Neural progenitor cell (in vitro differentiated cells): Measurements from ENCODE around the gene ZIC5. TPM values are rescaled to one million over a fixed set of nuclear protein-coding genes. Genes with fewer than 3 reads are reported as not detected.

ENCODE experiments used
- DNase-seq: peaks from one replicate; pipeline ENCODE4 v3.0.0-alpha.2; 2016; ENCODE audit warnings: low spot score
- H2AFZ ChIP-seq: fragments of 200-600 bp; sonication (generic); replicated peaks from 2 replicates; pipeline ENCODE4 v1.6.1; 2016; ENCODE audit warnings: antibody characterized with exemption
- H3F3A ChIP-seq: fragments of 200-600 bp; sonication (generic); 2 replicates; pipeline ENCODE4 v1.6.1; 2016; ENCODE audit warnings: antibody characterized with exemption, low read depth
- H3K27ac ChIP-seq: fragments of 200-600 bp; sonication (generic); 2 replicates; pipeline ENCODE4 v1.5.1; 2016; ENCODE audit warnings: mild to moderate bottlenecking
- H3K27me3 ChIP-seq: fragments of 200-600 bp; sonication (generic); 2 replicates; pipeline ENCODE4 v1.6.1; 2016; ENCODE audit warnings: mild to moderate bottlenecking, moderate library complexity
- H3K36me3 ChIP-seq: fragments of 200-600 bp; sonication (generic); 2 replicates; pipeline ENCODE4 v1.5.1; 2016
- H3K4me1 ChIP-seq: fragments of 200-600 bp; sonication (generic); 2 replicates; pipeline ENCODE4 v1.6.1; 2016; ENCODE audit warnings: mixed run types
- H3K4me2 ChIP-seq: fragments of 200-600 bp; sonication (generic); 2 replicates; pipeline ENCODE4 v1.6.1; 2016
- H3K4me3 ChIP-seq: fragments of 200-600 bp; sonication (generic); 2 replicates; pipeline ENCODE4 v1.5.1; 2016
- H3K79me2 ChIP-seq: fragments of 200-600 bp; sonication (generic); 2 replicates; pipeline ENCODE4 v1.6.1; 2016; ENCODE audit warnings: low read depth
- H3K9ac ChIP-seq: fragments of 200-600 bp; sonication (generic); 2 replicates; pipeline ENCODE4 v1.6.1; 2016
- H3K9me3 ChIP-seq: fragments of 200-600 bp; sonication (generic); 2 replicates; pipeline ENCODE4 v1.5.1; 2016; ENCODE audit warnings: low read depth
- H4K20me1 ChIP-seq: fragments of 200-600 bp; sonication (generic); 2 replicates; pipeline ENCODE4 v1.6.1; 2016; ENCODE audit warnings: low read depth
- H3K27ac Mint-ChIP-seq: 3 replicates; pipeline ENCODE4 v1.8.0; 2021; ENCODE audit warnings: mixed read lengths
- H3K27me3 Mint-ChIP-seq: 2 replicates; pipeline ENCODE4 v1.8.0; 2022; ENCODE audit warnings: low read depth, mild to moderate bottlenecking, inconsistent platforms, moderate library complexity, mixed read lengths; ENCODE audit not compliant: insufficient read depth
- H3K36me3 Mint-ChIP-seq: 3 replicates; pipeline ENCODE4 v1.8.0; 2021; ENCODE audit warnings: mixed read lengths
- H3K4me1 Mint-ChIP-seq: 3 replicates; pipeline ENCODE4 v1.8.0; 2021; ENCODE audit warnings: mixed read lengths
- H3K4me3 Mint-ChIP-seq: 3 replicates; pipeline ENCODE4 v1.8.0; 2021; ENCODE audit warnings: mild to moderate bottlenecking, moderate library complexity, mixed read lengths
- H3K9me3 Mint-ChIP-seq: 3 replicates; pipeline ENCODE4 v1.8.0; 2020; ENCODE audit warnings: mixed read lengths
- CTCF ChIP-seq: fragments of 200-600 bp; sonication (generic); IDR thresholded peaks from 2 replicates; pipeline ENCODE4 v1.5.1; 2017; ENCODE audit warnings: antibody characterized with exemption, mild to moderate bottlenecking
- EZH2 ChIP-seq: fragments of 200-600 bp; sonication (generic); IDR thresholded peaks from 2 replicates; pipeline ENCODE4 v1.6.1; 2017; ENCODE audit warnings: antibody characterized with exemption, mild to moderate bottlenecking, moderate library complexity
- EZH2phosphoT487 ChIP-seq: fragments of 200-600 bp; sonication (generic); IDR thresholded peaks from 2 replicates; pipeline ENCODE4 v1.6.1; 2017; ENCODE audit warnings: antibody characterized with exemption
- total RNA-seq: library from RNA; depleted of rRNA; stranded (reverse); fragments of >200 nt; gene quantifications from 2 replicates; pipeline ENCODE4 v1.2.3, GENCODE V29; 2015; ENCODE audit warnings: low replicate concordance

ZIC5 gene
- total RNA-seq, 1 donor from 2014 or later, result 35.7 TPM

GRCh38 chr13:99989276-99990125 lies 17.9 kb upstream of the ZIC5 start:
- H3K4me2 ChIP-seq, result peak overlapping the region; percentile 98
- H3K79me2 ChIP-seq, result peaks cover 58% of the 10 kb centered on the region
- peaks cover 94% of the 10 kb centered on the region for H3F3A ChIP-seq
- Mint-ChIP-seq H3K9me3 (peaks cover 8% of the 10 kb centered on the region), H3K4me1 (peaks cover 73% of the 10 kb centered on the region), H3K27ac (peak overlapping the region; percentile 89), H3K4me3 (peak overlapping the region; percentile 98), H3K27me3 (peaks cover 29% of the 10 kb centered on the region), H3K36me3 (peaks cover 29% of the 10 kb centered on the region)
- peak overlapping the region; percentile 67 for H3K4me3 ChIP-seq
- H3K27me3 ChIP-seq, result peaks cover 72% of the 10 kb centered on the region
- no peak overlapping the region for H2AFZ ChIP-seq
- H3K9ac ChIP-seq, result no peak overlapping the region
- H4K20me1 ChIP-seq, result peaks cover 97% of the 10 kb centered on the region
- H3K9me3 ChIP-seq, result no peaks in the 10 kb centered on the region
- peaks cover 64% of the 10 kb centered on the region for H3K4me1 ChIP-seq
- H3K36me3 ChIP-seq, result peaks cover 17% of the 10 kb centered on the region
- peak; percentile 56 for DNase-seq
- H3K27ac ChIP-seq, result no peak overlapping the region
- peak; percentile 60 for TF ChIP-seq EZH2
- no peak for TF ChIP-seq CTCF
- TF ChIP-seq EZH2phosphoT487, result peak; percentile 15

GRCh38 chr13:99988529-99989275 lies 17.1 kb upstream of the ZIC5 start:
- Mint-ChIP-seq H3K4me1 (peaks cover 66% of the 10 kb centered on the region), H3K36me3 (peaks cover 37% of the 10 kb centered on the region), H3K27me3 (peaks cover 34% of the 10 kb centered on the region), H3K4me3 (peak overlapping the region; percentile 98), H3K27ac (peak overlapping the region; percentile 97), H3K9me3 (peaks cover 16% of the 10 kb centered on the region)
- peaks cover 25% of the 10 kb centered on the region for H3K36me3 ChIP-seq
- peaks cover 97% of the 10 kb centered on the region for H4K20me1 ChIP-seq
- H3K4me1 ChIP-seq, result peaks cover 57% of the 10 kb centered on the region
- H3K9me3 ChIP-seq, result no peaks in the 10 kb centered on the region
- H3K27ac ChIP-seq, result no peak overlapping the region
- no peak overlapping the region for H3K9ac ChIP-seq
- H3F3A ChIP-seq, result peaks cover 95% of the 10 kb centered on the region
- H3K4me3 ChIP-seq, result peak overlapping the region; percentile 67
- no peak overlapping the region for H2AFZ ChIP-seq
- peaks cover 66% of the 10 kb centered on the region for H3K79me2 ChIP-seq
- H3K27me3 ChIP-seq, result peaks cover 64% of the 10 kb centered on the region
- TF ChIP-seq CTCF (no peak), EZH2 (peak; percentile 45), EZH2phosphoT487 (peak; percentile 65)
- DNase-seq, result peak; percentile 70
- peak overlapping the region; percentile 98 for H3K4me2 ChIP-seq

GRCh38 chr13:99987154-99988019 lies 15.8 kb upstream of the ZIC5 start:
- peaks cover 35% of the 10 kb centered on the region for H3K36me3 ChIP-seq
- DNase-seq, result peak; percentile 71
- H3K4me3 ChIP-seq, result peak overlapping the region; percentile 67
- H3K27me3 ChIP-seq, result peaks cover 51% of the 10 kb centered on the region
- H3K4me3 Mint-ChIP-seq, result peak overlapping the region; percentile 98
- no peaks in the 10 kb centered on the region for H3K9me3 ChIP-seq
- H3K27ac Mint-ChIP-seq, result peak overlapping the region; percentile 92
- no peak for TF ChIP-seq CTCF
- no peak for TF ChIP-seq EZH2phosphoT487
- TF ChIP-seq EZH2, result no peak
- H3K79me2 ChIP-seq, result peaks cover 79% of the 10 kb centered on the region
- peaks cover 50% of the 10 kb centered on the region for H3K36me3 Mint-ChIP-seq
- H3K4me2 ChIP-seq, result peak overlapping the region; percentile 98
- H3K9ac ChIP-seq, result no peak overlapping the region
- H3F3A ChIP-seq, result peaks cover 95% of the 10 kb centered on the region
- no peak overlapping the region for H2AFZ ChIP-seq
- peaks cover 53% of the 10 kb centered on the region for H3K4me1 Mint-ChIP-seq
- H3K4me1 ChIP-seq, result peaks cover 53% of the 10 kb centered on the region
- H3K27ac ChIP-seq, result peak overlapping the region; percentile 49
- peaks cover 20% of the 10 kb centered on the region for H3K9me3 Mint-ChIP-seq
- H3K27me3 Mint-ChIP-seq, result peaks cover 44% of the 10 kb centered on the region
- H4K20me1 ChIP-seq, result peaks cover 98% of the 10 kb centered on the region
